Osteoblast (primary cell): ENCODE measurements around the gene NANOS3. TPM values are rescaled to one million over a fixed set of nuclear protein-coding genes. Genes with fewer than 3 reads are reported as not detected.
A peak's percentile ranks its signal among the peaks of the same experiment; 100 is the strongest.

Experiments used
- DNase-seq: peaks from one replicate; pipeline ENCODE4 v3.0.0; 2011; ENCODE audit warnings: low spot score, mixed read lengths; ENCODE audit not compliant: insufficient read length; ENCODE audit errors: missing footprints
- H2AFZ ChIP-seq: 2 replicates; pipeline ENCODE4 v1.6.0; 2011; ENCODE audit warnings: mild to moderate bottlenecking, low read length
- H3K27ac ChIP-seq: 2 replicates; pipeline ENCODE4 v1.5.1; 2011; ENCODE audit warnings: mild to moderate bottlenecking, low read depth, low read length, moderate library complexity
- H3K27me3 ChIP-seq: 2 replicates; pipeline ENCODE4 v1.6.0; 2012; ENCODE audit warnings: mild to moderate bottlenecking, control low read depth, inconsistent platforms, low read length, moderate library complexity; ENCODE audit not compliant: insufficient read depth
- H3K36me3 ChIP-seq: 2 replicates; pipeline ENCODE4 v1.5.1; 2011; ENCODE audit warnings: mild to moderate bottlenecking, low read length, control low read depth, moderate library complexity; ENCODE audit not compliant: insufficient read depth
- H3K4me1 ChIP-seq: 2 replicates; pipeline ENCODE4 v1.5.1; 2011; ENCODE audit warnings: mild to moderate bottlenecking, low read length, control low read depth, moderate library complexity; ENCODE audit not compliant: insufficient read depth
- H3K4me2 ChIP-seq: 2 replicates; pipeline ENCODE4 v1.6.0; 2011; ENCODE audit warnings: mild to moderate bottlenecking, low read length; ENCODE audit not compliant: insufficient read depth
- H3K4me3 ChIP-seq: fragments of 200-600 bp; sonication (generic); 3 replicates; pipeline ENCODE4 v1.5.1; 2012; ENCODE audit warnings: mild to moderate bottlenecking, low read length, inconsistent platforms; ENCODE audit not compliant: insufficient read depth
- H3K79me2 ChIP-seq: 2 replicates; pipeline ENCODE4 v1.6.0; 2012; ENCODE audit warnings: mild to moderate bottlenecking, low read length, control low read depth, inconsistent platforms; ENCODE audit not compliant: insufficient read depth
- H3K9me3 ChIP-seq: 2 replicates; pipeline ENCODE4 v1.5.1; 2011; ENCODE audit warnings: low read depth, low read length, control low read depth
- H4K20me1 ChIP-seq: 2 replicates; pipeline ENCODE4 v1.6.0; 2012; ENCODE audit warnings: mild to moderate bottlenecking, low read length, control low read depth; ENCODE audit not compliant: insufficient read depth
- CTCF ChIP-seq: IDR thresholded peaks from 2 replicates; pipeline ENCODE4 v1.5.1; 2011; ENCODE audit warnings: mild to moderate bottlenecking, low read depth, low read length, moderate library complexity; ENCODE audit errors: extremely low read depth
- total RNA-seq: library from RNA; depleted of rRNA; stranded (reverse); fragments of >200 nt; gene quantifications from 2 replicates; pipeline ENCODE4 v1.2.3, GENCODE V29; 2012

NANOS3 gene
- total RNA-seq, 1 donor = not detected

- Histone ChIP-seq H3K9me3 (no peaks in the 10 kb centered on the region), H2AFZ (peak overlapping the region; percentile 74)
These were observed 11.1 kb upstream of the NANOS3 start for GRCh38 chr19:13865571-13866462.

GRCh38 chr19:13866463-13867046 is 10.4 kb upstream of the NANOS3 start:
- Histone ChIP-seq H3K4me3 (peak overlapping the region; percentile 74), H3K4me2 (peak overlapping the region; percentile 89), H3K4me1 (peaks cover 6% of the 10 kb centered on the region), H3K27me3 (peaks cover 8% of the 10 kb centered on the region), H4K20me1 (peaks cover 3% of the 10 kb centered on the region), H2AFZ (peak overlapping the region; percentile 74), H3K36me3 (no peaks in the 10 kb centered on the region), H3K9me3 (no peaks in the 10 kb centered on the region), H3K27ac (no peak overlapping the region), H3K79me2 (peaks cover 3% of the 10 kb centered on the region)
- TF ChIP-seq CTCF = no peak
- DNase-seq = peak; percentile 19

More at GRCh38 chr19:13865571-13866462, 11.1 kb upstream of the NANOS3 start:
- TF ChIP-seq CTCF = no peak
- Histone ChIP-seq H3K27ac (no peak overlapping the region), H3K27me3 (peaks cover 8% of the 10 kb centered on the region), H3K4me2 (peak overlapping the region; percentile 89), H3K4me3 (peak overlapping the region; percentile 74), H4K20me1 (peaks cover 3% of the 10 kb centered on the region), H3K4me1 (peaks cover 9% of the 10 kb centered on the region), H3K36me3 (no peaks in the 10 kb centered on the region), H3K79me2 (peaks cover 3% of the 10 kb centered on the region)
- peak; percentile 93 for DNase-seq

DNA sequence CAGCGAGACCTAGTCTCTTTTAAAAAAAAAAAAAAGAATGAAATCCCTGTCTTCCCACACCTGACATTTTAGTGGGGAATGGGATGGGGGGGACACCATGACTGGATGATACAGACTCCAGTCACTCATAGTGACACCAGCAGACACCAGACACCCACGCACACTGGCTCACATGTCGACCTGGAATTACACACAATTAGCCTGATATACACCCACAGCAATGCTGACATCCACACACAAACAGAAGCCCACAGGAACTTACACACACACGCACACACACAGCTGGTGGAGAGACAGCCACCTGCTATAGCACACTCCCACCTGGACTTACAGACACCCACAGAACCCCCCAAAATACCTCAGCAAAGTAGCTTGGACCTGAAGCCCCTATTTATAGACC is 8.3 kb upstream of the NANOS3 start:
- Histone ChIP-seq H3K9me3 (no peaks in the 10 kb centered on the region), H3K27ac (no peak overlapping the region), H3K4me2 (no peak overlapping the region), H2AFZ (no peak overlapping the region), H3K4me3 (no peak overlapping the region), H4K20me1 (peaks cover 3% of the 10 kb centered on the region), H3K27me3 (peaks cover 8% of the 10 kb centered on the region), H3K4me1 (no peaks in the 10 kb centered on the region), H3K36me3 (no peaks in the 10 kb centered on the region), H3K79me2 (peaks cover 3% of the 10 kb centered on the region)
- no peak for TF ChIP-seq CTCF
- peak; percentile 76 for DNase-seq

DNA sequence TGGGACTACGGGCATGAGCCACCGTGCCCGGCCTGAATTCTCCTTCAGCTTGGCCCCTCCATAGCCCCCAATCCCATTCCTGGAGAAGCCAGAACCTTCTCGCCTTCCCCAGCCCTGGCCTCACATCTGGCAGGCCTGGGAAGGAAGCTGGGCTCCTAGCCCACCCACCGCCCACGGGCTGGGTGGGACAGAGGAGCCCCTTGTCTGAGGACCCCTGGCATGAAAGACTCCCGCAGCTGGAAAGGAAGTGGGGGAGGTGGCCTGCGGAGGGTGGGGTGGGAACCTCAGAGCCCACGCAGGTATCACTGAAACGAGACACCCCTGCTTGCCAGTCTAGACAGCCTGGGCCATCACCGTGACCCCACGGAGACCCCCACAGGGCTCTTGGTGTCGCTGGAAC is 7.7 kb upstream of the NANOS3 start:
- Histone ChIP-seq H3K36me3 (no peaks in the 10 kb centered on the region), H3K4me2 (no peak overlapping the region), H3K79me2 (peaks cover 3% of the 10 kb centered on the region), H3K9me3 (no peaks in the 10 kb centered on the region), H2AFZ (no peak overlapping the region), H4K20me1 (peaks cover under 1% of the 10 kb centered on the region), H3K27ac (no peak overlapping the region), H3K4me3 (no peak overlapping the region), H3K27me3 (peaks cover 8% of the 10 kb centered on the region), H3K4me1 (no peaks in the 10 kb centered on the region)
- no peak for TF ChIP-seq CTCF
- DNase-seq = peak; percentile 45
